GM23338 (cell line): ENCODE data around the gene PARVG. TPM values are rescaled to one million over a fixed set of nuclear protein-coding genes. Genes with fewer than 3 reads are reported as not detected.

Experiments
- ATAC-seq: fragments of 200-7000 bp; cut with Tn5 transposase; 3 replicates; pipeline ENCODE4 v1.9.1; 2020
- DNase-seq: peaks from one replicate; pipeline ENCODE4 v3.0.0-alpha.2; 2015; ENCODE audit warnings: low spot score
- H2AFZ ChIP-seq: fragments of 200-600 bp; sonication (generic); 2 replicates; pipeline ENCODE4 v1.8.0; 2016; ENCODE audit warnings: antibody characterized with exemption, mild to moderate bottlenecking, moderate library complexity
- H3F3A ChIP-seq: fragments of 200-600 bp; sonication (generic); replicated peaks from 2 replicates; pipeline ENCODE4 v1.8.0; 2017; ENCODE audit warnings: antibody characterized with exemption, mixed run types, low read depth
- H3K27ac ChIP-seq: fragments of 200-600 bp; sonication (generic); 2 replicates; pipeline ENCODE4 v1.6.1; 2016; ENCODE audit warnings: low read depth
- H3K27me3 ChIP-seq: fragments of 200-600 bp; sonication (generic); 2 replicates; pipeline ENCODE4 v1.8.0; 2016; ENCODE audit warnings: mild to moderate bottlenecking, mixed run types, moderate library complexity; ENCODE audit not compliant: insufficient read depth
- H3K36me3 ChIP-seq: fragments of 200-600 bp; sonication (generic); 2 replicates; pipeline ENCODE4 v1.8.0; 2016; ENCODE audit warnings: mild to moderate bottlenecking; ENCODE audit not compliant: insufficient read depth
- H3K4me1 ChIP-seq: fragments of 200-600 bp; sonication (generic); 2 replicates; pipeline ENCODE4 v1.8.0; 2016; ENCODE audit warnings: mild to moderate bottlenecking, moderate library complexity; ENCODE audit not compliant: insufficient read depth
- H3K4me2 ChIP-seq: fragments of 200-600 bp; sonication (generic); 2 replicates; pipeline ENCODE4 v1.7.1; 2017; ENCODE audit warnings: mixed run types
- H3K4me3 ChIP-seq: fragments of 200-600 bp; sonication (generic); 2 replicates; pipeline ENCODE4 v1.6.1; 2016; ENCODE audit warnings: mixed run types
- H3K79me2 ChIP-seq: fragments of 200-600 bp; sonication (generic); replicated peaks from 2 replicates; pipeline ENCODE4 v1.8.0; 2017; ENCODE audit warnings: mild to moderate bottlenecking; ENCODE audit not compliant: insufficient read depth
- H3K9me2 ChIP-seq: fragments of 200-600 bp; sonication (generic); 2 replicates; pipeline ENCODE4 v1.8.0; 2017; ENCODE audit not compliant: insufficient read depth
- H4K20me1 ChIP-seq: fragments of 200-600 bp; sonication (generic); replicated peaks from 2 replicates; pipeline ENCODE4 v1.8.0; 2017; ENCODE audit warnings: mild to moderate bottlenecking; ENCODE audit not compliant: insufficient read depth
- H3K27ac Mint-ChIP-seq: 2 replicates; pipeline ENCODE4 v1.8.0; 2020; ENCODE audit warnings: inconsistent platforms, mild to moderate bottlenecking, moderate library complexity, mixed read lengths
- H3K27me3 Mint-ChIP-seq: 3 replicates; pipeline ENCODE4 v1.8.0; 2022; ENCODE audit warnings: low read depth, mild to moderate bottlenecking, moderate library complexity, mixed read lengths, inconsistent platforms; ENCODE audit not compliant: insufficient read depth, poor library complexity
- H3K36me3 Mint-ChIP-seq: 3 replicates; pipeline ENCODE4 v1.8.0; 2021; ENCODE audit warnings: low read depth, mild to moderate bottlenecking, inconsistent platforms, moderate library complexity, mixed read lengths
- H3K4me1 Mint-ChIP-seq: 3 replicates; pipeline ENCODE4 v1.8.0; 2020; ENCODE audit warnings: mild to moderate bottlenecking, inconsistent platforms, mixed read lengths
- H3K4me3 Mint-ChIP-seq: 3 replicates; pipeline ENCODE4 v1.8.0; 2021; ENCODE audit warnings: moderate library complexity, mild to moderate bottlenecking, inconsistent platforms, mixed read lengths
- H3K9me3 Mint-ChIP-seq: 3 replicates; pipeline ENCODE4 v1.8.0; 2020; ENCODE audit warnings: moderate library complexity, mild to moderate bottlenecking, inconsistent platforms, mixed read lengths
- ETS1 ChIP-seq: IDR thresholded peaks from 2 replicates; pipeline ENCODE4 v1.6.1; 2016; ENCODE audit warnings: antibody characterized with exemption
- EZH2phosphoT487 ChIP-seq: fragments of 200-600 bp; sonication (generic); IDR thresholded peaks from one replicate; pipeline ENCODE4 v1.8.1; 2018; ENCODE audit warnings: antibody characterized with exemption; ENCODE audit not compliant: unreplicated experiment
- JUNB ChIP-seq: IDR thresholded peaks from one replicate; pipeline ENCODE4 v1.6.1; 2016; ENCODE audit warnings: antibody characterized with exemption; ENCODE audit not compliant: unreplicated experiment
- NANOG ChIP-seq: IDR thresholded peaks from 2 replicates; pipeline ENCODE4 v1.6.1; 2016; ENCODE audit warnings: antibody characterized with exemption, borderline replicate concordance
- POLR2AphosphoS5 ChIP-seq: IDR thresholded peaks from 2 replicates; pipeline ENCODE4 v1.6.1; 2016; ENCODE audit warnings: antibody characterized with exemption, low read depth
- REST ChIP-seq: IDR thresholded peaks from one replicate; pipeline ENCODE4 v1.6.1; 2018; ENCODE audit warnings: antibody characterized with exemption; ENCODE audit not compliant: unreplicated experiment
- ZNF114 ChIP-seq: fragments of 250-450 bp; sonication (Bioruptor Pico); IDR thresholded peaks from 2 replicates; pipeline ENCODE4 v1.5.0; 2020; ENCODE audit warnings: mild to moderate bottlenecking, moderate library complexity
- ZNF462 ChIP-seq: fragments of 250-450 bp; sonication (Bioruptor Pico); IDR thresholded peaks from 2 replicates; pipeline ENCODE4 v1.5.0; 2020; ENCODE audit warnings: mild to moderate bottlenecking, moderate library complexity
- polyA plus RNA-seq: library from polyadenylated mRNA; unstranded; fragments of >200 nt; fragmentation: Nextera tagmentation; extraction: Ambion mirVana; gene quantifications from 2 replicates; pipeline ENCODE4 v1.2.1, GENCODE V29; 2016
- total RNA-seq: library from RNA; depleted of rRNA; stranded (reverse); fragments of >200 nt; shearing (Covaris generic); gene quantifications from 2 replicates; pipeline ENCODE4 v1.2.3, GENCODE V29; 2014

Gene PARVG
- total and polyA plus RNA-seq, 2 experiments from 2014 or later: 0.14 to 0.31 TPM

GRCh38 chr22:44245438-44245837 lies 64.7 kb downstream of the PARVG start:
- H3K4me3 Mint-ChIP-seq: no peak overlapping the region
- Histone ChIP-seq H3K9me2 (0 out of 2 replicates have a peak, but pooled peaks cover 2% of the 10 kb centered on the region), H3K4me3 (no peak overlapping the region), H4K20me1 (no peaks in the 10 kb centered on the region), H3K4me1 (no peaks in the 10 kb centered on the region), H3K27me3 (no peaks in the 10 kb centered on the region), H3K4me2 (no peak overlapping the region), H2AFZ (no peak overlapping the region), H3F3A (no peaks in the 10 kb centered on the region), H3K79me2 (no peaks in the 10 kb centered on the region), H3K36me3 (no peaks in the 10 kb centered on the region), H3K27ac (no peak overlapping the region)
- peaks cover 21% of the 10 kb centered on the region for H3K36me3 Mint-ChIP-seq
- ATAC-seq: no peak
- H3K27ac Mint-ChIP-seq: no peak overlapping the region
- no peaks in the 10 kb centered on the region for H3K4me1 Mint-ChIP-seq
- H3K9me3 Mint-ChIP-seq: peaks cover 18% of the 10 kb centered on the region
- DNase-seq: no peak
- H3K27me3 Mint-ChIP-seq: peaks cover 4% of the 10 kb centered on the region
- TF ChIP-seq NANOG (no peak), ETS1 (no peak), ZNF114 (no peak), EZH2phosphoT487 (no peak), REST (no peak), JUNB (no peak), POLR2AphosphoS5 (no peak), ZNF462 (CRISPR knock-in tag) (no peak)
